ENCODE results near the gene CARS1.
"Not testable (repeated sequence)": the region's sequence is repeated elsewhere in the genome, so short reads cannot be mapped to it uniquely, and the experiment has no call there.

The CARS1 gene

GRCh38 chr11:3089236-3090061, 32.2 kb upstream of the CARS1 start:
- no peak for DNase-seq (ENCODE audit: low read depth)

- DNase-seq (ENCODE audit: low read depth) = no peak
These were observed 31.6 kb upstream of the CARS1 start for GRCh38 chr11:3088806-3089205.

GRCh38 chr11:3087821-3088800, 30.9 kb upstream of the CARS1 start:
- DNase-seq (ENCODE audit: low read depth) = no peak

GRCh38 chr11:3087373-3087772, 30.1 kb upstream of the CARS1 start:
- no peak for DNase-seq (ENCODE audit: low read depth)

- no peak for DNase-seq (ENCODE audit: low read depth)
These were observed 29.5 kb upstream of the CARS1 start for GRCh38 chr11:3086671-3087150.

GRCh38 chr11:3086114-3086513, 28.9 kb upstream of the CARS1 start:
- DNase-seq (ENCODE audit: low read depth) = no peak

- DNase-seq (ENCODE audit: low read depth) = no peak
These were observed 27.8 kb upstream of the CARS1 start for GRCh38 chr11:3085052-3085451.

GRCh38 chr11:3083321-3083720, 26.1 kb upstream of the CARS1 start:
- no peak for DNase-seq (ENCODE audit: low read depth)

GRCh38 chr11:3081386-3081751, 24.1 kb upstream of the CARS1 start:
- DNase-seq (ENCODE audit: low read depth) = no peak

GRCh38 chr11:3080733-3081385, 23.6 kb upstream of the CARS1 start:
- no peak for DNase-seq (ENCODE audit: low read depth)

- DNase-seq (ENCODE audit: low read depth) = no peak
These were observed 22.9 kb upstream of the CARS1 start for GRCh38 chr11:3080104-3080503.

GRCh38 chr11:3077846-3078440, 20.7 kb upstream of the CARS1 start:
- DNase-seq (ENCODE audit: low read depth) = no peak

GRCh38 chr11:3077189-3077836, 20.1 kb upstream of the CARS1 start:
- DNase-seq (ENCODE audit: low read depth) = no peak

GRCh38 chr11:3074912-3075589, 17.8 kb upstream of the CARS1 start:
- DNase-seq (ENCODE audit: low read depth) = no peak

- no peak for DNase-seq (ENCODE audit: low read depth)
These were observed 15.8 kb upstream of the CARS1 start for GRCh38 chr11:3073029-3073435.

- no peak for DNase-seq (ENCODE audit: low read depth)
These were observed 12.2 kb upstream of the CARS1 start for GRCh38 chr11:3069425-3069824.

GRCh38 chr11:3066308-3066707, 9.1 kb upstream of the CARS1 start:
- not testable (repeated sequence) for DNase-seq (ENCODE audit: low read depth)

GRCh38 chr11:3064709-3065108, 7.5 kb upstream of the CARS1 start:
- not testable (repeated sequence) for DNase-seq (ENCODE audit: low read depth)

- DNase-seq (ENCODE audit: low read depth) = not testable (repeated sequence)
These were observed 6.7 kb upstream of the CARS1 start for GRCh38 chr11:3063876-3064275.

GRCh38 chr11:3063432-3063831, 6.2 kb upstream of the CARS1 start:
- DNase-seq (ENCODE audit: low read depth) = not testable (repeated sequence)
